Measurements from ENCODE around the gene GRM4. TPM values are rescaled to one million over a fixed set of nuclear protein-coding genes. Genes with fewer than 3 reads are reported as not detected.

Gene GRM4
- polyA plus RNA-seq, 1 of the 3 experiments (the other 2 are of a cell fraction) = not detected

DNA sequence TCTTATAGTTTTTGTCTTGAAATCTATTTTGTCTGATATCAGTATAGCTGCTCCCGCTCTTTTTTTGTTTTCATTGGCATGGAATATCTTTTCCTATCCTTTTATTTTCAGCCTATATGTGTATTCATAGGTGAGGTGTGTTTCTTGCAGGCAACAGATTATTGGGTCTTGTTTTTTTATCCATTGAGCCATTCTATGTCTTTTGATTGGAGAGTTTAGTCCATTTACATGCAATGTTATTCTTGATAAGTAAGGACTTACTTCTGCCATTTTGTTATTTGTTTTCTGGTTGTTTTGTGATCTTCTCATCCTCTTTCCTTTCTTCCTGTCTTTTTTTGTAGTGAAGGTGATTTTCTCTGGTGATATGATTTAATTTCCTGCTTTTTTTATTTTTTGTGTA is 24.0 kb upstream of the GRM4 start:
- TF ChIP-seq GATA2 (CRISPR knock-in tag; IDR thresholded peaks at IDR 0.05) (no peak), FOSL2 (IDR thresholded peaks at IDR 0.05; ENCODE audit: borderline replicate concordance, low read depth) (no peak), POLR2AphosphoS5 (IDR thresholded peaks at IDR 0.05; ENCODE audit: low read depth, low read length) (no peak), FOXJ3 (CRISPR knock-in tag; IDR thresholded peaks at IDR 0.05) (no peak), RXRA (IDR thresholded peaks at IDR 0.05; ENCODE audit: borderline replicate concordance, low read depth) (no peak), RCOR1 (IDR thresholded peaks at IDR 0.05; ENCODE audit: low read length) (no peak), ELF1 (IDR thresholded peaks at IDR 0.05) (no peak), MEF2A (IDR thresholded peaks at IDR 0.05; ENCODE audit: borderline replicate concordance, low read depth) (no peak), NRF1 (IDR thresholded peaks at IDR 0.05; ENCODE audit: low read depth, low read length) (no peak), EZH2phosphoT487 (IDR thresholded peaks at IDR 0.05; ENCODE audit: borderline replicate concordance, low read depth) (no peak), MXI1 (IDR thresholded peaks at IDR 0.05; ENCODE audit: low read depth, low read length) (no peak), RFX5 (IDR thresholded peaks at IDR 0.05; ENCODE audit: low read length) (no peak), TAF1 (IDR thresholded peaks at IDR 0.05; ENCODE audit: borderline replicate concordance, low read depth, low read length) (no peak)
- TF ChIP-seq, protein P1, sequence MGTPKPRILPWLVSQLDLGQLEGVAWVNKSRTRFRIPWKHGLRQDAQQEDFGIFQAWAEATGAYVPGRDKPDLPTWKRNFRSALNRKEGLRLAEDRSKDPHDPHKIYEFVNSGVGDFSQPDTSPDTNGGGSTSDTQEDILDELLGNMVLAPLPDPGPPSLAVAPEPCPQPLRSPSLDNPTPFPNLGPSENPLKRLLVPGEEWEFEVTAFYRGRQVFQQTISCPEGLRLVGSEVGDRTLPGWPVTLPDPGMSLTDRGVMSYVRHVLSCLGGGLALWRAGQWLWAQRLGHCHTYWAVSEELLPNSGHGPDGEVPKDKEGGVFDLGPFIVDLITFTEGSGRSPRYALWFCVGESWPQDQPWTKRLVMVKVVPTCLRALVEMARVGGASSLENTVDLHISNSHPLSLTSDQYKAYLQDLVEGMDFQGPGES (IDR thresholded peaks at IDR 0.05; ENCODE audit: low read depth, low read length) = no peak
- TF ChIP-seq, protein P2, sequence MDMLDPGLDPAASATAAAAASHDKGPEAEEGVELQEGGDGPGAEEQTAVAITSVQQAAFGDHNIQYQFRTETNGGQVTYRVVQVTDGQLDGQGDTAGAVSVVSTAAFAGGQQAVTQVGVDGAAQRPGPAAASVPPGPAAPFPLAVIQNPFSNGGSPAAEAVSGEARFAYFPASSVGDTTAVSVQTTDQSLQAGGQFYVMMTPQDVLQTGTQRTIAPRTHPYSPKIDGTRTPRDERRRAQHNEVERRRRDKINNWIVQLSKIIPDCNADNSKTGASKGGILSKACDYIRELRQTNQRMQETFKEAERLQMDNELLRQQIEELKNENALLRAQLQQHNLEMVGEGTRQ (IDR thresholded peaks at IDR 0.05; ENCODE audit: borderline replicate concordance, low read depth, low read length) = no peak
- Histone ChIP-seq H4K20me1 (ENCODE audit: insufficient read depth) (no peaks in the 10 kb centered on the region), H3K27me3 (ENCODE audit: insufficient read depth) (no peaks in the 10 kb centered on the region), H3K4me1 (ENCODE audit: control insufficient read depth in 1 of 2, insufficient read depth in 2 of 2, low read depth in 1 of 2, low read length in 1 of 2) (no peaks in the 10 kb centered on the region), H3K9me3 (no peaks in the 10 kb centered on the region), H3K27ac (ENCODE audit: low read depth in 2 of 2, low read length in 1 of 2) (no peak overlapping the region), H3K9me2 (no peaks in the 10 kb centered on the region), H3F3A (replicated peaks; ENCODE audit: insufficient read depth) (no peaks in the 10 kb centered on the region), H3K79me2 (ENCODE audit: insufficient read depth) (no peaks in the 10 kb centered on the region), H2AFZ (ENCODE audit: low read depth) (no peak overlapping the region), H3K9ac (no peak overlapping the region), H3K36me3 (replicated peaks in 1 of 2; ENCODE audit: control insufficient read depth in 1 of 2, insufficient read depth in 2 of 2, low read length in 1 of 2) (no peaks in the 10 kb centered on the region), H3K4me3 (ENCODE audit: low read depth in 2 of 2, low read length in 1 of 2) (no peak overlapping the region), H3K4me2 (no peak overlapping the region)
- no peak for DNase-seq
- POLR2A ChIA-PET = no interaction called here
- CTCF ChIA-PET = interaction anchor here (0.6 to 1.5 kb wide), 3 partner anchors 14 to 347 kb away, joined by 3 to 7 read pairs (median 3); no protein-coding TSS in a partner anchor
- WGBS (ENCODE audit: low lambda C conversion rate) = 94% methylated on average over 1 of the region's 1 CpG

DNA sequence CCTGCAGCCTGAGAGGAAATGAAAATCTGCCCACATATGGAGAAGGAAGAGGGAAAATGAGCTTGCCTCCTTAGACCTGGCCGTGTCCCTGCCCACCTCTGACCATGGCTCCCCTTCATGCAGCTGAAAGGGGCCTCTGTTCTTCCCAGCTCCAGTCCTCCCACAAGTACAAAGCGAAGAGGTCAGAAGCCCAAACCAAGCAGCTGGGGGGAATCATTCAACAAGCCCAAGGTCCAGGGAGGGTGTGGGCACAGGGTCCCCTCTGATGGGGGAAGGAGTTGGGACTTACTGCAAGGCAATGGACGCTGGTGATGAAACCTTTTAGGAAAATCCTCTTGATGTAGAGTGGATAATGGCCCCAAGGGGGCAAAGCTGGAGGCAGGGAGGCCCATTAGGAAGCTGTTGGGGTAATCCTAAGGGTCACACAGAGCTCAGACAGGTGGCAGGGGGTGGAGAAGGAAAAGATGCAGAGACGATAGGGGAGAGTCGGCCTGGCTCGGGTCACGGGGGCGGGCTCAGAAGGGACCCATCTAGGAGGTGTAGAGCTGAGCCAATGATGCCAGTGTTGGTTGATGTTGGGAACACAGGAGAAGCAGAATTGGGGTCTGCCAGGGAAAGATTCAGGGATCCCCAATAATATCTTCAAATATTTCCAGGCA is 16.1 kb upstream of the GRM4 start:
- H3K4me1 ChIP-seq (ENCODE audit: control insufficient read depth in 1 of 2, insufficient read depth in 2 of 2, low read depth in 1 of 2, low read length in 1 of 2) = no peaks in the 10 kb centered on the region
- H3K4me2 ChIP-seq = no peak overlapping the region
- H3K36me3 ChIP-seq (replicated peaks in 1 of 2; ENCODE audit: control insufficient read depth in 1 of 2, insufficient read depth in 2 of 2, low read length in 1 of 2) = no peaks in the 10 kb centered on the region
- H4K20me1 ChIP-seq (ENCODE audit: insufficient read depth) = no peaks in the 10 kb centered on the region
- 56% methylated on average over 8 of the region's 8 CpGs for WGBS (ENCODE audit: low lambda C conversion rate)
- no peaks in the 10 kb centered on the region for H3F3A ChIP-seq (replicated peaks; ENCODE audit: insufficient read depth)
- H3K27ac ChIP-seq (ENCODE audit: low read depth in 2 of 2, low read length in 1 of 2) = no peak overlapping the region
- H3K9me2 ChIP-seq = no peaks in the 10 kb centered on the region
- ChIA-PET POLR2A (no interaction called here), CTCF (interaction anchor here (0.9 to 2.9 kb wide), 10 partner anchors 17 to 825 kb away, joined by 3 to 13 read pairs (median 4); no protein-coding TSS in a partner anchor)
- H3K9ac ChIP-seq = no peak overlapping the region
- peak; percentile 4 for DNase-seq
- no peak overlapping the region for H2AFZ ChIP-seq (ENCODE audit: low read depth)
- no peaks in the 10 kb centered on the region for H3K27me3 ChIP-seq (ENCODE audit: insufficient read depth)
- no peak overlapping the region for H3K4me3 ChIP-seq (ENCODE audit: low read depth in 2 of 2, low read length in 1 of 2)
- no peaks in the 10 kb centered on the region for H3K79me2 ChIP-seq (ENCODE audit: insufficient read depth)
- TF ChIP-seq GATA2 (CRISPR knock-in tag; IDR thresholded peaks at IDR 0.05) (no peak), FOSL2 (IDR thresholded peaks at IDR 0.05; ENCODE audit: borderline replicate concordance, low read depth) (no peak), EP300 (IDR thresholded peaks at IDR 0.05; ENCODE audit: borderline replicate concordance in 1 of 2, low read depth in 1 of 2, low read length in 1 of 2) (no peak), CHD2 (IDR thresholded peaks at IDR 0.05; ENCODE audit: low read length, partially characterized antibody) (no peak), JUND (IDR thresholded peaks at IDR 0.05) (no peak), TEAD4 (IDR thresholded peaks at IDR 0.05; ENCODE audit: borderline replicate concordance, insufficient read depth) (no peak)
- TF ChIP-seq, protein P3, sequence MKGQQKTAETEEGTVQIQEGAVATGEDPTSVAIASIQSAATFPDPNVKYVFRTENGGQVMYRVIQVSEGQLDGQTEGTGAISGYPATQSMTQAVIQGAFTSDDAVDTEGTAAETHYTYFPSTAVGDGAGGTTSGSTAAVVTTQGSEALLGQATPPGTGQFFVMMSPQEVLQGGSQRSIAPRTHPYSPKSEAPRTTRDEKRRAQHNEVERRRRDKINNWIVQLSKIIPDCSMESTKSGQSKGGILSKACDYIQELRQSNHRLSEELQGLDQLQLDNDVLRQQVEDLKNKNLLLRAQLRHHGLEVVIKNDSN (IDR thresholded peaks at IDR 0.05; ENCODE audit: borderline replicate concordance, low read depth) = no peak
- TF ChIP-seq, protein P2 (IDR thresholded peaks at IDR 0.05; ENCODE audit: borderline replicate concordance, low read depth, low read length) = no peak
- TF ChIP-seq, protein P1 (IDR thresholded peaks at IDR 0.05; ENCODE audit: low read depth, low read length) = no peak
- H3K9me3 ChIP-seq = 0 out of 2 replicates have a peak, but pooled peaks cover 3% of the 10 kb centered on the region

Measured in SK-N-SH (cell line).